Fibroblast of lung (primary cell): ENCODE data around the gene FAM43B. TPM values are rescaled to one million over a fixed set of nuclear protein-coding genes. Genes with fewer than 3 reads are reported as not detected.
A peak's percentile ranks its signal among the peaks of the same experiment; 100 is the strongest.

Experiments used
- DNase-seq, 2 donors: peaks; one replicate each; pipeline versions ENCODE4 v3.0.0 to v3.0.0-alpha.2; 2010; ENCODE audit warnings: low read depth in 2 of 2
- H2AFZ ChIP-seq: 2 replicates; pipeline ENCODE4 v1.5.1; 2012; ENCODE audit warnings: low read length, control low read depth, inconsistent platforms
- H3K27ac ChIP-seq: 2 replicates; pipeline ENCODE4 v1.5.1; 2011; ENCODE audit warnings: low read length, control low read depth; ENCODE audit not compliant: insufficient read depth
- H3K27me3 ChIP-seq: 2 replicates; pipeline ENCODE4 v1.5.1; 2011; ENCODE audit warnings: mild to moderate bottlenecking, low read length; ENCODE audit not compliant: control insufficient read depth, insufficient read depth
- H3K36me3 ChIP-seq: 2 replicates; pipeline ENCODE4 v1.5.1; 2011; ENCODE audit warnings: low read length; ENCODE audit not compliant: control insufficient read depth, insufficient read depth
- H3K4me1 ChIP-seq: 2 replicates; pipeline ENCODE4 v1.5.1; 2011; ENCODE audit warnings: low read length; ENCODE audit not compliant: control insufficient read depth, insufficient read depth; ENCODE audit errors: extremely low read depth
- H3K4me2 ChIP-seq: 2 replicates; pipeline ENCODE4 v1.5.1; 2011; ENCODE audit warnings: low read length, control low read depth; ENCODE audit not compliant: insufficient read depth; ENCODE audit errors: extremely low read depth
- H3K4me3 ChIP-seq, 4 experiments: fragments of 200-600 bp in 1 of 4; sonication (generic) in 1 of 4; replicated peaks in 1 of 4; 2 replicates each; pipeline ENCODE4 v1.5.1; 2011 to 2016; ENCODE audit warnings: low read length in 4 of 4, low read depth in 3 of 4, mild to moderate bottlenecking in 3 of 4, control low read depth in 2 of 4, inconsistent platforms in 1 of 4, mixed read lengths in 1 of 4; ENCODE audit not compliant: insufficient read depth in 1 of 4; ENCODE audit errors: control extremely low read depth in 1 of 4
- H3K79me2 ChIP-seq: 2 replicates; pipeline ENCODE4 v1.5.1; 2012; ENCODE audit warnings: mild to moderate bottlenecking, low read length, inconsistent platforms; ENCODE audit not compliant: control insufficient read depth, insufficient read depth
- H3K9ac ChIP-seq: 2 replicates; pipeline ENCODE4 v1.5.1; 2011; ENCODE audit warnings: mild to moderate bottlenecking, low read length, control low read depth; ENCODE audit not compliant: insufficient read depth
- H3K9me3 ChIP-seq: 2 replicates; pipeline ENCODE4 v1.5.1; 2012; ENCODE audit warnings: low read depth, low read length; ENCODE audit not compliant: control insufficient read depth, insufficient read depth
- H4K20me1 ChIP-seq: 2 replicates; pipeline ENCODE4 v1.5.1; 2011; ENCODE audit warnings: low read length; ENCODE audit not compliant: control insufficient read depth, insufficient read depth; ENCODE audit errors: extremely low read depth
- EZH2 ChIP-seq: IDR thresholded peaks from 2 replicates; pipeline ENCODE4 v1.5.1; 2012; ENCODE audit warnings: low read length, control low read depth, mild to moderate bottlenecking; ENCODE audit errors: missing control alignments
- polyA plus RNA-seq, 2 donors: library from polyadenylated mRNA; depleted of rRNA in 1 of 2; stranded (reverse) in 1 of 2; unstranded in 1 of 2; fragments of >200 nt; gene quantifications; 2 replicates each; pipeline ENCODE4 v1.2.1, GENCODE V29; 2011 to 2012; ENCODE audit warnings: missing spikeins in 1 of 2
- total RNA-seq: library from RNA; depleted of rRNA; stranded (reverse); fragments of >200 nt; gene quantifications from 2 replicates; pipeline ENCODE4 v1.2.1, GENCODE V29; 2014
- TF ChIP-seq, protein P1 (sequence below), 2 donors: IDR thresholded peaks in 1 of 2; conservative IDR thresholded peaks in 1 of 2; 1 replicate in 1 of 2; 2 replicates in 1 of 2; pipeline ENCODE4 v1.5.1; 2011 to 2012; ENCODE audit warnings: low read length in 2 of 2, control low read depth in 1 of 2, inconsistent platforms in 1 of 2, low read depth in 1 of 2, mild to moderate bottlenecking in 1 of 2

Gene FAM43B
- total and polyA plus RNA-seq, 2 donors (not counting 1 experiment from before 2014, with no cell fraction given): not detected

DNA sequence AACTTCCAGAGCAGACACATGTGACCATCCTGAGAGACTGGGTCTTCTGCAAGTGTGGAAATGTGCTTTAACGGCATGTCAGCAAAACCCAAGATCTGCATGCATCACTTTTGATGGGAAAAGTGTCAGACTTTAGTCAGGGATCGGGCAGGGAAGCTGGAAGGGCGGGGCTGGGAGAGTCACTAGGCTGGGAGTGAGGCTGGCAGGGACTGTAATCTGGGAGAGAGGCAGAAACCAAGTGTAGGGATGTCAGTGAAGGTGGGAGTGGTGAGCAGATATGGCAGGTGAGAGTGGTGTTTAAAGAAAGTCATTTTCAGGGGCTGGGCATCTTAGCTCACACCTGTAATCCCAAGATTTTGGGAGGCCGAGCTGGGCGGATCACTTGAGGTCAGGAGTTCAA lies 47.8 kb downstream of the FAM43B start:
- Histone ChIP-seq H3K27ac (no peak overlapping the region), H3K79me2 (no peaks in the 10 kb centered on the region), H3K4me2 (no peak overlapping the region), H2AFZ (no peak overlapping the region), H4K20me1 (no peaks in the 10 kb centered on the region), H3K27me3 (no peaks in the 10 kb centered on the region), H3K36me3 (no peaks in the 10 kb centered on the region), H3K4me1 (peaks cover 15% of the 10 kb centered on the region), H3K9me3 (no peaks in the 10 kb centered on the region), H3K4me3 (no peak overlapping the region), H3K9ac (no peak overlapping the region)
- DNase-seq: no peak
- TF ChIP-seq EZH2: no peak
- TF ChIP-seq, protein P1, sequence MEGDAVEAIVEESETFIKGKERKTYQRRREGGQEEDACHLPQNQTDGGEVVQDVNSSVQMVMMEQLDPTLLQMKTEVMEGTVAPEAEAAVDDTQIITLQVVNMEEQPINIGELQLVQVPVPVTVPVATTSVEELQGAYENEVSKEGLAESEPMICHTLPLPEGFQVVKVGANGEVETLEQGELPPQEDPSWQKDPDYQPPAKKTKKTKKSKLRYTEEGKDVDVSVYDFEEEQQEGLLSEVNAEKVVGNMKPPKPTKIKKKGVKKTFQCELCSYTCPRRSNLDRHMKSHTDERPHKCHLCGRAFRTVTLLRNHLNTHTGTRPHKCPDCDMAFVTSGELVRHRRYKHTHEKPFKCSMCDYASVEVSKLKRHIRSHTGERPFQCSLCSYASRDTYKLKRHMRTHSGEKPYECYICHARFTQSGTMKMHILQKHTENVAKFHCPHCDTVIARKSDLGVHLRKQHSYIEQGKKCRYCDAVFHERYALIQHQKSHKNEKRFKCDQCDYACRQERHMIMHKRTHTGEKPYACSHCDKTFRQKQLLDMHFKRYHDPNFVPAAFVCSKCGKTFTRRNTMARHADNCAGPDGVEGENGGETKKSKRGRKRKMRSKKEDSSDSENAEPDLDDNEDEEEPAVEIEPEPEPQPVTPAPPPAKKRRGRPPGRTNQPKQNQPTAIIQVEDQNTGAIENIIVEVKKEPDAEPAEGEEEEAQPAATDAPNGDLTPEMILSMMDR (conservative IDR thresholded peaks at IDR 0.05 in 1 of 2, IDR thresholded peaks at IDR 0.05 in 1 of 2; ENCODE audit: low read depth in 1 of 2, low read length in 2 of 2): no peak

DNA sequence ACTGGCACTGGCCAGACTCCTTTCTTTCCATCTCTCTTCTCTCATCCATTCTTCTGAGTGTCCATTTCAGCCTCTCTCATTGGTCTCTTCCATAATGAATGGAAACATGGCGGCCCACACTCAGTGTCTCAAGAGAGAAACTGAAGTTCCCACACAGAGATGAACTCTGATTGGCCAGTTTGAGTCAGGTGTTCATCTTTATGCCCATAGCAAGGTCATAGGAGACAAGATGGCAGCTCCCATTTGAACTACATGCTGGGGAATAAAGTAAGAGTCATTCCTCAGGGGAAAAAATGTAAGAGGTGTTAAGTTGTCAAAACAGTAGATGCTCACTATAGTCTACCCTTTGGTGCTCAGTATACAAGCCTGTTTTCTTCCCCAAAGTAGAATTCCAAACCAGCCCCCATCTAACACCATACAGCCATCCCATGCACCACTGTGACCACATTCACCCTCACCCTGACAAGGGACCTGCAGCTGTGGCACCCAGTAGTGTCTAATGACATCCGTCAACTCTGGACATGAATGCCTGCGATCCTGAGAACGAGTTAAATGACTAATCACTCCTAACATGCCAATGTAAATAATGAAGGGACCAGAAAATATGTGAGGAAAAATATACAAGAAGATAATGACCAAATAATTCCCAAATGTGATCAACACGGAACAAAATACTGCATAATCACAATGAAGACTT lies 48.9 kb downstream of the FAM43B start:
- no peak overlapping the region for H3K4me2 ChIP-seq
- no peaks in the 10 kb centered on the region for H3K27me3 ChIP-seq
- H3K4me3 ChIP-seq: no peak overlapping the region
- no peaks in the 10 kb centered on the region for H3K36me3 ChIP-seq
- H2AFZ ChIP-seq: no peak overlapping the region
- no peaks in the 10 kb centered on the region for H3K9me3 ChIP-seq
- no peak overlapping the region for H3K27ac ChIP-seq
- peaks cover 15% of the 10 kb centered on the region for H3K4me1 ChIP-seq
- no peaks in the 10 kb centered on the region for H4K20me1 ChIP-seq
- TF ChIP-seq EZH2: no peak
- TF ChIP-seq, protein P1 (conservative IDR thresholded peaks at IDR 0.05 in 1 of 2, IDR thresholded peaks at IDR 0.05 in 1 of 2; ENCODE audit: low read depth in 1 of 2, low read length in 2 of 2): no peak
- H3K9ac ChIP-seq: no peak overlapping the region
- DNase-seq: peak; percentile 28 to 72
- H3K79me2 ChIP-seq: no peaks in the 10 kb centered on the region

DNA sequence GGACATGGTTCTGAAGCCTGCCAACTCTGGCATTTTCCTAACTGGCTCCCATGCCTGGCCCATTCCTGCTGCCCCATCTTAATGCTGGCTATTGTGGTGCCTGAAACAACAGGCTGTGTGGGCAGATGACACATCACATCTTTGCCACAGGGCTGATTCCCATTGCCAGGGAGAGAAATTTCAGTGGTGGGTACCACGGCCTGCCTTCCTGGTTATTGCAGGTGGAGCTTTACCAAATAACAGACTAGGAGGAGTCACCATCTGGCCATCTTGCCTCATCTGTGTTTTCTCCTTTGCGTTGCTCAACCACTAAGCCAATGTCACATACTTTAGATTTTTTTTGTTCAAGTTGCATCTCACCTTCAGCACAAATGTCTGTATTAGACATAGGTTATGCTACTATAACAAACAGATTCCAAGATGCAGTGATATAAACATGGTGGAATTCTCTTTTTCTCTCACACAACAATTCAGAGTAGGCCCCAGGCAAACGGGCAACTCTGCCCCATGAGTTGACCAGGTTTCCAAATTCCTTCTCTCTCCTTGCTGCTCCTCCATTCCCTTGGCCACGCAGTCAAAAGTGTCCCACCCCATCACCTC lies 50.6 kb downstream of the FAM43B start:
- H3K36me3 ChIP-seq: no peaks in the 10 kb centered on the region
- peak in 1 of 2 donors; percentile 36 for DNase-seq
- H3K27ac ChIP-seq: no peak overlapping the region
- no peaks in the 10 kb centered on the region for H3K79me2 ChIP-seq
- H3K4me1 ChIP-seq: peaks cover 15% of the 10 kb centered on the region
- no peak overlapping the region for H3K4me3 ChIP-seq
- H2AFZ ChIP-seq: no peak overlapping the region
- H3K9me3 ChIP-seq: no peaks in the 10 kb centered on the region
- H3K27me3 ChIP-seq: no peaks in the 10 kb centered on the region
- H4K20me1 ChIP-seq: no peaks in the 10 kb centered on the region
- TF ChIP-seq, protein P1 (conservative IDR thresholded peaks at IDR 0.05 in 1 of 2, IDR thresholded peaks at IDR 0.05 in 1 of 2; ENCODE audit: low read depth in 1 of 2, low read length in 2 of 2): no peak
- no peak for TF ChIP-seq EZH2
- no peak overlapping the region for H3K9ac ChIP-seq
- no peak overlapping the region for H3K4me2 ChIP-seq
